ENCODE data around the gene ABAT.

DNA sequence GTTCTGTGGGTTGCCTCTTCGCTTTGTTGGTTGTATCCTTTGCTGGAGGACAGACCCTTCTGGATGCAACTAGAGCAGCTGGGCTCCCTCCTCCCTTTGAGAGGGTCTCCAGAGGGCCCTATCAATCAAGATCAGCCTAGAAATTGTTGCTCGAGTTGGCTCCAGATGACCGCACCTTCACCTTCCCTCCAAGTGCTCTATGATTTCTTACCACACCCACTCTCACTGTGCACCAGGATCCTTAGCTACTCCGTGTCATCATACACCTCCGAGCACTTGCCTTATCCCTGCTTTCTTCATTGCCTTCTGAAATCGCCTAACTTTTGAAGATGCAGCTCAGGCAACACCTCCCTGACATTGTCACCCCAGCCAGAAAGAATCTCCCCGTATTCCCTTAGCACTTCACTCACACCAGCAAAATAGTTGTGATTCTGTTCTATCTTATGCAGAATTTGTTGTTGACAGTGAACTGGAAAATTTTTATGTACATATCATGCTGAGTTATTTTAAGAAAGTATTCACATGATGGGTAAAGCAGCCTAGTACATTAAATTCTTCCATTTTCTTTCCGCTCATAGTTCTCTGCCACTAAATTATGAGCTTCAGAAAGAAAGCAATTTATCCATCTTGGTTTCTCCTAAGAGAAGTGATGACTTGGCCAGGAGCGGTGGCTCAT lies 52.9 kb downstream of the ABAT start:
- TF ChIP-seq, protein P1, sequence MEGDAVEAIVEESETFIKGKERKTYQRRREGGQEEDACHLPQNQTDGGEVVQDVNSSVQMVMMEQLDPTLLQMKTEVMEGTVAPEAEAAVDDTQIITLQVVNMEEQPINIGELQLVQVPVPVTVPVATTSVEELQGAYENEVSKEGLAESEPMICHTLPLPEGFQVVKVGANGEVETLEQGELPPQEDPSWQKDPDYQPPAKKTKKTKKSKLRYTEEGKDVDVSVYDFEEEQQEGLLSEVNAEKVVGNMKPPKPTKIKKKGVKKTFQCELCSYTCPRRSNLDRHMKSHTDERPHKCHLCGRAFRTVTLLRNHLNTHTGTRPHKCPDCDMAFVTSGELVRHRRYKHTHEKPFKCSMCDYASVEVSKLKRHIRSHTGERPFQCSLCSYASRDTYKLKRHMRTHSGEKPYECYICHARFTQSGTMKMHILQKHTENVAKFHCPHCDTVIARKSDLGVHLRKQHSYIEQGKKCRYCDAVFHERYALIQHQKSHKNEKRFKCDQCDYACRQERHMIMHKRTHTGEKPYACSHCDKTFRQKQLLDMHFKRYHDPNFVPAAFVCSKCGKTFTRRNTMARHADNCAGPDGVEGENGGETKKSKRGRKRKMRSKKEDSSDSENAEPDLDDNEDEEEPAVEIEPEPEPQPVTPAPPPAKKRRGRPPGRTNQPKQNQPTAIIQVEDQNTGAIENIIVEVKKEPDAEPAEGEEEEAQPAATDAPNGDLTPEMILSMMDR (IDR thresholded peaks at IDR 0.05), result no peak
- no peak for TF ChIP-seq EZH2 (IDR thresholded peaks at IDR 0.05; ENCODE audit: borderline replicate concordance, insufficient read depth, low read depth, low read length, poor library complexity, severe bottlenecking)

Measured in B cell (primary cell).